Measurements from ENCODE around the gene RSRC1.
"Not testable (repeated sequence)": the region's sequence is repeated elsewhere in the genome, so short reads cannot be mapped to it uniquely, and the experiment has no call there.

Gene RSRC1

DNA sequence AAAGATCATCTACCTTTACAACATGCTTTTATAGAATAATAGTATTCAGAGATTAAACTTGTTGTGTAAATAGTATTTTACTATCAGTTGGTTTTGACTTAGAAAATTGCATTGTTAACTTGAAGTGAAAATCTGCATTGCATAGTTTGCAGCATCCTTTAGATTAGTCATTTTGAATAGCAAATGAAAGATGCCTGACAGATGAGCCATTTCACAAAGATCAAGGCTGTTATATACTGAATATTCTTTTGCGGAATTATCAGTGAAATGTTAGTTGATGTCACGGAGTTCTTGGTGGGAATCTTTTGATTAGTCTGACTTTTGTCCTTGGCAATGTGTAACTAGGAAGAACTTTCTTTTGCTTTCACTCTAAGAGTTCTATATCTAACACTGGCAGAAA, 24.5 kb downstream of the RSRC1 start:
- DNase-seq, result no peak

DNA sequence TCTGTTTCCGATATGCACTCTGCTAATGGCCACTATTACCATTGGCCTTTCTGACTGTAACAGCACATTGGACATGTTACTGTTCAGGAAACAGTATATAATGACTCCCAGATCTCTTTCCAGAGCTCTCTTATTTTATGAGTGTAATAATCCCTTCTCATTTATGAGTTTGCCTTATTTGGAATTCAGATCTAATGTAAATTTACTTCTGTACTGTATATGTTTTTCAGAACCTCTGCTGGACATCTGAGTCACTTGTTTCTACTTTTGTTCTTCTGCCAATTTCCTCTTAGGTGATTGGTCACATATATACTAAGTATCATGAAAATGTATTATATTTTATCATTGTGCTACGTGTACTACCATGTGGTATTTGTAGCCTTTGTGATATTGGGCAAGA, 30.5 kb downstream of the RSRC1 start:
- DNase-seq, result no peak

DNA sequence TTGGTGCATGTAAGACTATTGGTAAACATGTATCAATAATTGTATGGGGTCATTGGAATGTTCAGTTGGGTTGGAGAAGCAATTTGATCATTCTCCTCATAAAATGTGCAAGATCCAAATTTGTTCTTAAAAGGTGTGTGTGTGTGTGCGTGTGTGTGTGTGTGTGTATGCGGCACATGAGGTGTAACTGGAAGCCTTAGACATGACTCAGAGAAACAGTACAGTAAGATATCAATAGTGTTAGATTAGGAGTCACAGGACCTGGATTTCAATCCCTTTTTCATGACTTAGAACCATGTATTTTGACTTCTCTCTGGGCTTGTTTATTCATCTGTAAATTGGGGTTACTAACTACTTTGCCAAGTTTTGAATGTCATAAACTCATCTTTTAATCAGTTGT, 38.3 kb downstream of the RSRC1 start:
- DNase-seq, result no peak

DNA sequence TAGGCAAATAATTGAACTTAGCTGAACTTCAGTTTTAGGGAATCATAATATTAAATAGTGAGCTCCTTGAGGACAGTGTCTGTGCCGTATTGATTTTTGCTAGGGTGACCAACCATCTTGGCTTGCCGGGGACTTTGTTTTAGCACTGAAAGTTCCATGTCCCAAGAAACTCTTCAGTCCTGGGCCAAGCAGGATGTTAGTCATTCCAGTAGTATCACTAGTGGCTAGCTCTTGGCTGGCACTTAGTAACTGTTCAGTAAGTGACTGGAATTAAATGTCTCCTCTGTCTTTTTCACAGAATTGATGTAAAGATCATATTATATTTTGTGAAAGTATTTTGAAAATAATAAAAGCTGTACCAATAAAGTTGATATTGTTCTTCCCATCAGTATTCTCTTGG, 42.3 kb downstream of the RSRC1 start:
- DNase-seq, result no peak

DNA sequence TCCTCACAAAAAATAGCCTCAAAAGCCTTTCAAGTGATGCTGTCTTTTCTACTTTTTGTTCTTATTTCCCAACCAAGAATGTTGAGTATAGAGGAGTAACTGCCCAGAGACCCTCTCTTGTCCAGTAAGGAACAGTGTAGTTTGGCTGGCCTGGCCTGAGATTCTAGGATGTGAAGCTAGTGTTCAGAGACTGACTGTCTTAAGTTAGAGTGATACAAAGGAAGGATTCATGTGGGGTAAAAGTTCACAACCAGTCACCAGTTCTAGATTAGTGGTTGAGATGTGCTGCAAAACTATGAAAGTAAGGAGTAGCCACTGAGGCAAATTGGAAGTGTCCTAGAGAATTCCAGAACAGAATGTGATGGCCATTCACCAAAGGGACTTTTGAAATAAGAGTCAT, 49.1 kb downstream of the RSRC1 start:
- no peak for DNase-seq

DNA sequence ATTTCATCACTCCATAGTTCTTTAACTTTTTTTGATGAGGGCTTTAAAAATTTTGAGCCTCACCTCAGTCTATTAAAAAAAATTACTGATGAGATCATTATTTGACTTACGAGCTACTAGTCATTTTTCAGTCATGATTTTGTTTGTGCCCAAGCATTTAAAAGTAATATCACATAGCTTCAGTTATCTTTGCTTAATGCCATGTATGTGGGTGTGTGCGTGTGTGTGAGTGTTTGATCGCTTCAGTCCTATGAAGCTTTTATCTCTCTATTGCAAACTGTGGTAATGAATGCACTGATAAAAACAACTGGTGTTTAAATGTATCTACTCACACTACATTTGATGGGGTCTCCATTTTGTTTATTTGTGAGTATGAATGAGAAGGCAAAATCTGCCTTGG, 49.8 kb downstream of the RSRC1 start:
- DNase-seq, result peak; percentile 97

DNA sequence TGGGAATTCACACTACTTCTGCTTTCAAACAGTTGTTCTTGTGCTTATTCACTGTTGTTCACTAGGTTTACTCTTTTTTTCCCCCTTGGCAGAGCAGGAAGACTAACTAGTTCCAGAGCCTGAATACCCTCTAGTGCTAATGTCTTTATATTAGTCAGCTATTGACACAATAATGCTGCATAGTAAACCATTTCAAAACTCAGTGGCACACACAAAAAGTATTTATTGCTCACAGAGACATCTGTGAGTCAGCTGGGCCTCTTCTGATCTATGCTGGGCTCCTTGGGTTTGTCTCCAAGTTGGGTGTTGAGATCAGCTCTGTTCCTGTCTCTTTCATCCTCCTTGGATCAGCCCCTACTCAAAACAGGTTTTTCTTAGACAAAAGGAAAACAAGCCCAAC, 51.1 kb downstream of the RSRC1 start:
- peak; percentile 18 for DNase-seq

DNA sequence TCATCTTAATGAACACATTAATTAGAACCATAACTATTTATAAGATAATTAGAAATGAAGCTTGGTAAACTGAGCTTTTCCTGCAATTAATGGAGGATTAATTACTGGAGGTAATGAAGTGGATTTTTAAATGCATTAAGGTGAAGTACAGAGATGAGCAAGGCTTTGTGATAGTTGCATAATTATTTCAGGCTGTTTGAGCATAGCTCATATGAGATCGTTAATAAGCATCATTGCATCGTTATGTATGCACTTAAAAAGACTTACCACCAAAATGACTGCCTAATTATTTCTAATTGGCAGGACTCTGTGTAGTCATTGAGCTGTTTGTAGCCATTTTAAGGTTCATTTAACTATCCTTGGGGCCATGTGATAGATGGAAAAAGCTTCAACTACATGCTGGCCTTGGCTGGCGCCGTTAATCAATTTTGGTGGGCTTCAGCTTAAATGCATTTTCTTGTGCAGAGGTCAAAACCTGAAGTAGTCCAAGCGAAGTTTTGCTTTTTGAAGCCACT, 55.3 kb downstream of the RSRC1 start:
- DNase-seq, result no peak

DNA sequence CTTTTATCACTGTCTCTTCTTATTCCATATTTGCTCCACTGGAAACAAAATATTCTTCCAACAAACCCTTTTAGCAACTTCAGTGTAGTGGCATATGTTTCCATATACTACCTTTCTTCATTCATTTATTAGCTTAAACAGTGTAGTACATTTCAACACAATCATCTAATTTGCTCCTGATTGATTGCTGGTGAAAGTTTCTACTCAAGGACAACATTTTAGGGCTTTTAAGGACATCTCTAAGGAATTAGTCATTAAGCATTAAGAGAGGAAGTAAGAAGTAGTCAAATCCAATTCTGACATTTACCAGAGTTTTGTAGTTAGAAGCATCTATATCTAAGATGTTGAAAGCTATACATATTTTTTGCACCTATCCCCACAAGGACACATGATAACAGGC, 55.8 kb downstream of the RSRC1 start:
- DNase-seq, result no peak

DNA sequence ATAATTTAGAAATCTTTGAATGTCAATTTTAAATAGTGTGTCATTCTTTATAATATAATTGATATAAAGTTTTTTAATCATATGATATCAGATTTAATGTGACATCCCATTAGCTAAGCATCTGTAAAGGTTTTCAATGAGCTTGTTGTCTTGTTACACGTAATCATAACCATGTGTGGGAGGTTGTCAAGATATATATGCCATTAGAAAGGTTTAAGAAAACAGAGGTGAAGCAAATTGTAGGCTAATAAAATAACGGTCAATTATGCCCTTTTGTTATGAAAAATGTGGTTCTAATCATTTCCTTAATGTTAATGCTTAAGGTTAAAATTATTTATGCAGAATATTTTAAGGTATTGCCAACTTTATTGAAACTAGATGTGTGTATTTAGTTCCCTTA, 56.3 kb downstream of the RSRC1 start:
- DNase-seq, result no peak

DNA sequence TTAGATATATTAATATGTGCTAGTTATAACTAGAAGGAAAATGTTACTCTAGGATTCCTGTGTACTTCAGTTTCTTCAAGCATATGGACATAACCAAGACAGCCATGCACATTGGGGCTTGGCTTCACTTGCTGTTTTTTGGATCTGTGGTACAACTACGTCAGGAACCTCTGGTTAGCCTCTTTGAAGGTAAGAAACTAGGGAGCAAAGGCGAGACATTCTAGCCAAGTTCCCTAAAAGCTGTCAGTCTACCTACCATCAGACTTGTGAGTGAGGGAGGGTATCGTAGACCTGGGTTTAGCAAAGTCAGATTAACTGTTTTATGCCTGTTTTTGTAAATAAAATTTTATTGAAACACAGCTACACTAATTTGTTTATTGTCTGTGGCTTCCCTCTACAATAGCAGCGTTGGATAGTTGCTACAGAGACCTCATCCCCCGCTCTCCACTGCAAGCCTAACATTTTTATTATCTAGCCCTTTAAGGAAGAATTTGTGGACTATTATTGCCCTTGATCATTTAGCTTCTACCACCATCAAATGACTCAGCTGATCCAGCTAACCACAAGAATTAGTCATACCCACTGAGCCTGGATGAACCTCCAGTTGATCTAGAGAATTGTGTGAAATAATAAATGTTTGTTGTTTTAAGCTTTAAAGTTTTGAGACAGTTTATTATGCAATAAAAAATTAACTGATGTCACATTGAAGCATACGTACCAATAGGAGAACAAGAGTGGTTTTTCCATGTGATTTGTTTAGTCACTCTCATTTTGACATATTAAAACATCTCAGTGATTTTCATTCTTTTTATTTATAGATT, 58.1 kb downstream of the RSRC1 start:
- DNase-seq, result peak; percentile 93

DNA sequence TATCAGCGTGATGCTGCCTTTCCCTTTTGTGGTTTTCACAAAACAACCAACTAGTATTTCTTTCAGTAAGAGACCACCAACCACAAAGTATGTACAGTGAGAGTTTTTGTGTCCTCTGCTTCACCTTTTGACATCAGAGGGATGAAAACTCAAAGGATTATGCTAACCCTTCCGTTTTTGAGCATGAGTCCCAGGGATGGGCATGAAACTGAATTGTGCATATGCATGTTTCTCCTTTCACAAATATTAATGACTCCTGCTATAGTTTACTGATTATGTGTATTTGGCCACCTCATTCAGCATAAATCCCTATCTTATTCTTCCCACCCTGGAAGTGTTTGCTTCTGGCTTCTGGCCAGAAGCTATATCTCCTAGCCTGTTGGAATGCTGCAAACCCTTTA, 59.2 kb downstream of the RSRC1 start:
- DNase-seq, result no peak

DNA sequence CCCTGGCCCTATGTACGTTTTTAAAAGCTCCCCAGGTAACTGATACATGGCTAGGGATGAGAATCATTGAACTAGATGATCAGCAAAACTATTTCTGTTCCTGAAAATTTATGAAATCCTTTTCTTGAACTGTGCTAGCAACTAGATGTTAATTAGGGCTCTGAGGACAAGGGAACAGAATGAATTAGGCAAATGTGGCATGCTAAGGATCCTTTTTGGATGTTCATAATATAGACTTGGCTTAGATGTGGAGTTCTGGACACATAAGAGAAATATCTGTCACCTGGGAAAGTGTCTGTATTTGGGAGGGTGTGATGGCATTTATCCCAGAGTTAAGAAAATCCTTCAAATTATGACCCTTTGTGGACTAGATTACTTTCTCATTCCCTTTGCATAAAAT, 71.2 kb downstream of the RSRC1 start:
- no peak for DNase-seq

DNA sequence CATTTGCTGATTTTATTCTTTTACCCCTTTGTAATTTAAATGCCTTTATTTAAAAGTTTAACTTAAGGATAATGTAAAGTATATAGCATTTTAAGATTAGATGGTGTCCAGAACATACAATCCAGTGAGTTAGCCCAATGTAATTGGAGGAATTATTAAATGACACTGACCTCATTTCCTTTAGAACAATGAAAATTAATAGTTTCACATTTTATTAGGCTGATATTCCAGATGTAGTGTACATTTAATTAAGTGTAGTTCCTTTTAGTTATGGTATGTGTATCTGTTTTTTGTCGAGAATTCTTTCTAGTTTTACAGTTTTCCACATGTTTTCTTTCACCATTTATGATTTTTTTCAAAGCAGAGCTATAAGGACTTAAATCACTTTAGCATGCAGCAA, 75.8 kb downstream of the RSRC1 start:
- DNase-seq, result no peak

DNA sequence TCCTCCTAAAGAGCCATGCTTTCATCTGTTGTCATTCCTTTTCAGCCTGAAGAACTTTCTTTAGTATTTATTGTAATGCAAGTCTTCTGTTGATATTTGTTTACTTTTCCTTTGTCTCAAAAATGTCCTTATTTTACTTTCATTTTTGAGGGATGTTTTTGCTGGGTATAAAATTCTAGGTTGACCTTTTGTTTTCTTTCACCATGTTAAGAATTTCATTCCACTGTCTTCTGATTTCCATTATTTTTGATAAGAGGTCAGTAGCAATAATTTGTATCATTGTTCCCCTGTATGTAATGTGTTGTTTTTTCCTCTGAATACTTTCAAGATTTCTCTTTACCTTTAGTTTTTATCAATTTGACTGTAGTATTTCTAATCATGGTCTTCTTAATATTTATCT, 91.1 kb downstream of the RSRC1 start:
- DNase-seq, result no peak

DNA sequence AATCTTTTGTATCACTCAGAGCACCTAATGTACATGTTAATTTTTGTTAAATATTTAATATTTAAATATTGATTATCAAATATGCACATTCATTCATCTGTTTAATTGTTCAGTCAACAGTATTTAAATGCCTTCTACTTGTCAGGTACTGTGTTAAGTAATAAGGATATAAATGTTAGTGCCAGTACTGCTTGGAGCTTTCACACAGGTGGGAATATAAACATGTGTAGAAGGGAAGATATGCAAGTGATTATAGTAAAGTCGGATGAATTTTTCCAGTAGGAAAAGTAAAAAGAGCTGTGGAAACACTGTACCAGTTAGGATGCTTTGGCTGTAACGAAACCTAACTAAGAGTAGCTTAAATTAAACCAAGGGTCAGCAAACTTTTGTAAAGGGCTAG, 95.4 kb downstream of the RSRC1 start:
- DNase-seq, result no peak

DNA sequence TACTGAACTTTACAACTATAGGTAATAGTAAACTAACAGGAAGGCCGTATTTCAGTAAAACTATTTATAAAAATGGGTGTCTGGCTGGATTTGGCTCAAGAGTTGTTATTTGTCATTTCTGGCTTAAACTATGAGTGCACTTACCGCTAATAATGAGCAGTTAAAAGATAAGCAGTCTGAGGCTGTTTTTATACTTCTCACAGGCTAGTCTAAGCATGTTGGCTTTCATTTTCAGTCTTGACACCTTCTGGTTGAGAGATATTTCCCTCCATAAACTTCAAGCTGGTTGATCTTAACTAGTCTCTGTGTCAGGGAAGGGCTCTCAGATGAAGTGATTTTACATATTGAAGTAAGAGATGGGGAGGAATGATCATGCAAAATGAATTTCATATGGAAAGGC, 96.1 kb downstream of the RSRC1 start:
- DNase-seq, result no peak

DNA sequence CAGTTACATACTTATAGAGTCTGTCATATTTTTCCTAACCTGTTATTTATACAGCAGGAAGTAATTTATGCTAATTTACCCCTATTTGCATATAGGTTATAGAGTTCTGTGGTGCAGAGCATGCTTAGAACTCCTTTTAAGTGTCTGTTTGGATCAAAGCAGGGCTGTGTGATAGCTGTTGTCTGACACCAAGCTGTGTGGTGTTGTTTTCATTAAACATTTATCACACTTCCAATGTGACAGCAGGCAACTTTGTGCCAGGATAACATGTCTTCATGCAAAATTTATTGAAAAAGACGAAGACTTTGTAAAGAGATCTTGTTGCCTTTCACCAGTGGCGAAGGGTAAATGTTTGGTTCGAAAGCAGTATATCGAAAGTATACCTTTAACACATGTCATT, 100.2 kb downstream of the RSRC1 start:
- DNase-seq, result no peak

DNA sequence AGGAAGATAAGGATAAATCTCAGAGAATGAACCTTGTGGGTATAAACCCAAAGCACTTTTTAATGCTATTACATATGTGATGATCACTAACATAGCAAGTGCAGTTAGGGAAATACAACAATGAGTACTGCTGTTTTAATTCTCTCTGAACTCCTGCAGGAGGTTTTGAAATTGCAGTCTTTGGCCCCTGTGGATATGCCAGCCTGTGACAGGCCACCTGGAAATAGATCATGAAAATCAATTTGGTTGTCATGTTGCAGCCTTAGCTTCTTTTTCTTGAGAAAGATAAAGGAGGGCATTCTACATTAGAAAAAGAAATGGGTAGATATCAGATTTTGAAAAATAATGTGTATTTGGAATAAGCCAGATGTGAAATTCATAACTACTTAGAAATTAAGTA, 103.6 kb downstream of the RSRC1 start:
- no peak for DNase-seq

DNA sequence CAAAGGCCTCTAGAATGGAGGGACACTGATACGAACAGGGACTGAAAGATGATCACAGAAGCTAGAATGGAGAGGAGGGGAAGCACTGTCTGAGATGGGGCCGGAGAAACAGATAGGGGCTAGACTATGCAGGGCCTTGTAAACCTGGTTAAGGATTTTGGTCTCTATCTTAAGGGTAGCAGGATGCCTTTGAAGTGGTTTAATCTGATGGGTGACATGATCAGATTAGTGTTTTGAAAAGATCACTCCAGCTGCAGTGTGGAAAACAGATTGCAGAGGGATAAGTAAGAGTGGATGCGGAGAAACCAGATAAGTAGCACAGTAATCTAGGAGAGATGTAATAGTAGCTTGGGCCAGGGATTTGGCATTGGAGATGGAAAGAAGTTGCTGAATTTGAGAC, 108.1 kb downstream of the RSRC1 start:
- DNase-seq, result no peak

DNA sequence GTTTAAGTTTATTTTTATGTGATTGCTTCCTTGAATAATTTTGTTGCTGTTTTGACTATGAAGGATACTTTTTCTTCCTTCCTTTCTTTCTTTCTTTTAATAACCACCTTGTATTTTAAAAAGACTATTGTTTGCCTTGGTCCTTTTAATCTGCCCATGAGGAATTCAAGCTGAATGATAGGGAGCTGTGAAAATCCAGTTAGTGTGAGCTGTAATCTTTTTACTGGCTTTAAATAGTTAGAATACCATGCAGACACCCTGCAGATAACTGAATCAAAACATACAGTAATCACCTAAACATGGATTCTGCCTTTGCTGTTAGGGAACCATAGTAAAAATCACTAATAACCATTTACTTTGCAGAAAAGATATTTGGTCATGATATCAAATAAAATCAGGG, 110.7 kb downstream of the RSRC1 start:
- no peak for DNase-seq

DNA sequence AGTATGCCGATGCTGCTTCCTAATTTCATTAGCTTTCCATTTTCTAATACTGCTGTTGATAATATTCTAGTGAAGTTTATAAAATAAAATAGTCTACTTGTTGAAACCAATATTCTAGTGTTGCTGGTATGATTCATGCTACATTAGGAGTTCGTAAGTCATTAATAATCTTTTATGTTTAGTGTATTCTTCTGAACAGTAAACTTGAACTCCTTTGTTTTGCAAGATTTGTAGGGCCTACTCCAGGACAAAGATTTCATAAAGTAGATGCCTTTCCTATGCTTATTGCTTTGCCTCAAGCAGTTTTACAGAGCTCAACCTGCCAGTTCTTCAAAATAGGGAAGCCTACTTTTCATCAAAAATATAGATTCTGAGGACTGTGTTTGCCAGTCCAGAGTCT, 111.5 kb downstream of the RSRC1 start:
- no peak for DNase-seq

DNA sequence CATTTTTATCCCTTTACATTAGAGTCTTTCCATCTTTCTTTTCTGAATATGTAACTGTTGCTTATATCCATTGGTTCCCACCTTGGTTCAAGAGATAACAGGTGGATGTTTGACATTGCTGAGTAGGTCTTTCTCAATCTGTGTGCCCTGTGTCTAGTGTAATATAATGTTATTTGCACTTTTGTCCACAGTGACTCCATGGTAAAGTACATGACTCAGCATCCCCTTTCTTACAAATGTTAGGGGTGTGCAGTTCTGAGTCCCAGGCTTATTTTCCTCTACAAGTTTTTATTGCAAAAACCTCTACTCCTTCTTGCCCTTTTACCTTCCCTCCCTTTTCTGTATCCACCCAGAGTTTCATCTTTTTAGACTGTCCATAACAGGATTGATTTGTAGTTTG, 116.5 kb downstream of the RSRC1 start:
- DNase-seq, result no peak

DNA sequence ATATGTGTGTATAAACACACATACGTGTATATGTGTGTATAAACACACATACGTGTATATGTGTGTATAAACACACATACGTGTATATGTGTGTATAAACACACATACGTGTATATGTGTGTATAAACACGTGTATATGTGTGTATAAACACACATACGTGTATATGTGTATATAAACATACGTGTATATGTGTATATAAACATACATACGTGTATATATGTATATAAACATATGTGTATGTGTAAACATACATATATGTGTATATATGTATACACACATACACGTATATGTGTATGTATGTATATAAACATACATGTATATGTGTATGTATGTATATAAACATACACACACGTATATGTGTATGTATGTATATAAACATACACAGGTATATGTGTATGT, 119.1 kb downstream of the RSRC1 start:
- DNase-seq, result not testable (repeated sequence)

DNA sequence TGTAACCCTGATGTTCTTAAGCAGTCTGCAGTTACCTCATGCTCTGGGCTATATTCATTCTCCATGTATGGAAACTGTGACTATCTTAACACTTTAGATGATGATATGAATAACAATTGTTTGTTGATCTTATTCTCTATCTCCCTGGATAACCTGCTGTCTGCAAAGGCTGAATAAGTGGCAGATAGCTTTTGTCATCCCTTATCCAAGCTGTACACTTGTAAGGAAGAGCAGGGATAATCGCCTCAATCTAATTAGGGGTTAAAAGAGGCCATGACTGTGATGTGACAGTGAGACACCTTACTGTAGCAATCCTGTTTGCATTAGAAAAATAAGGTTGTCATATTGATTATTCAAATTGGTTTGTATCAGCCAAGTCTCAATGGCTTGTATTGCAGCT, 123.9 kb downstream of the RSRC1 start:
- DNase-seq, result peak; percentile 3

Data from hematopoietic multipotent progenitor cell treated with erythropoietin and hydrocortisone succinate and interleukin-3 and kit ligand, for 8 days (in vitro differentiated cells).